Astrocyte of the cerebellum (primary cell): ENCODE measurements around the gene PDIK1L.

Source experiments
- DNase-seq: peaks from one replicate; pipeline ENCODE4 v3.0.0-alpha.2; 2011; ENCODE audit warnings: low read depth
- H3K4me3 ChIP-seq: 2 replicates; pipeline ENCODE4 v1.5.1; 2011; ENCODE audit warnings: mild to moderate bottlenecking, low read depth, low read length, moderate library complexity
- in situ Hi-C: cut with HindIII; loops from 2 replicates; pipeline ENCODE4 v1.10.0; 2017; ENCODE audit warnings: low sequenced_read_pairs
- TF ChIP-seq, protein P1 (sequence below): IDR thresholded peaks from 2 replicates; pipeline ENCODE4 v1.5.1; 2012; ENCODE audit warnings: low read length, low read depth, moderate library complexity, mild to moderate bottlenecking; ENCODE audit errors: missing control alignments

Gene PDIK1L

DNA sequence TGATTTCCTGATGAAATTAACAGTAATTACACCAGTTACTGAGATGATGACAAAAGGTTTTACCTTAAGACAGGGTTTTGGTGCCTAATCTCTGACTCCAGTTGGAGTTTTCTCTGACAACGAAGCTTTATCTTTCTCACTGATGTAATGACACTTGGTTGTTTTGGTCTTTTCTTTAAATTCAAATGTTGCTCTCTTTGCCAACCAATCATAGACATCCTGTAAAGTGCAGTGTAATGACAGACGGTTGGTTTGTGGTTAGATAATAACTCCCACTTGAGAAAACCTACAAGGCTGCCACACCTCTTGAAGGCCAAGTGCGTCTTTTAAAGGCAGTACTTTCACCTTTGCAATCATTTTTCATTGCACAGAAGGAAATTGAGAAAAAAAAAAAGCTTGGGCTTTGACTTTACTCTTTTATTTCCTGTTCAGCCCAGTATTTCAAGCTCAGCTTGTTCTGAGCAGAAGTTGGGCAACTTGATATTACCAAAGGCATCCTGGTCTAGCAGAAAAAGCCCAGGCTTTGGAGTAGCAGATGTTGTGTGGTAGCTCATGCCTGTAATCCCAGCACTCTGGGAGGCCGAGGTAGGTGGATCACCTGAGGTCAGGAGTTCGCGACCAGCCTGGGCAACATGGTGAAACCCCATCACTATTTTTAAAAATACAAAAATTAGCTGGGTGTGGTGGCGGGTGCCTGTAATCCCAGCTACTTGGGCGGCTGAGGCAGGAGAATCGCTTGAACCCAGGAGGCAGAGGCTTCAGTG, 14.9 kb downstream of the PDIK1L start:
- H3K4me3 ChIP-seq: no peak overlapping the region

DNA sequence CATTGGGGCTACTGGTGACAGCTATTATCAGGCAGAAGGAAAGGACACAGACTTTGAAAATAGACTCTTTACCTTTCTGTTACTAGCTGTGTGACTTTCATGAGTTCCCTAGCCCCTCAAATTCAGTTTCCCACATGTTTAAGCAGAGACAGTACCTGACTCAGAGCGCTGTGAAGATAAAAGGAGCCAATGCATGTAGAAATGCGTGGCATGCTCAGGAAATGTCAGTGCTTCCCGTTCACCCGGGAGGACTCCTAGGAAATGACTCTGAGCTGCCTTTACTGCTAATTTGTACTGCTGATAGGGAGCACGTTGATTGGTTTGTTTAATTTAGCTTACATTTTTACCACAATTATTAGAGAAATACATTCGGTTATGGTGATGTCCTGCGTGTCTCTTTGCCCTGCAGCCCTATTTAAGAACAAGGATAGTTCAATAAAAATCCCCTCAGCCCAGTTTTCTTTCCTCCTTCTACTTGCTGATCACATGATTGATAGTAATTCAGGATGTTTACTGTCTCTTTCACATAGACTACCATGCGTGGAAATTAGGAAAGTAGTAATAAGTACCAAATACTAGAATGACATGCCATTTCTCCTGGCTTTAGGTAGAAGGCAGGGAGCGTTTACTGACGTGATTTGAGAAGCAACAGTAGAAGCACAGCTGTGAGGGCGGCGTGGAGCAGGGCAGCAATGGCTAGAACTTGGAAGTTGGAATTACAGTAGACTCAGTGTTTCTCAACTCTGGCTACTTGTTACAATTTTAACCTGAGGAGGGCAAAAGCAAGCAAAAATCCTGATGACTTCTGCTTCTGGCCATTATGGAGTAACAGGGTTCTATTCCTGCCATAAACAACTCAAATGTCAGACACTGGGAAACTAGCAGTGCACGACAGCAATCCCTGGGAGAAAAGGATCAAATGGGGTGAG, 15.9 kb downstream of the PDIK1L start:
- no peak overlapping the region for H3K4me3 ChIP-seq
- in situ Hi-C loops: no loop called here
- TF ChIP-seq, protein P1, sequence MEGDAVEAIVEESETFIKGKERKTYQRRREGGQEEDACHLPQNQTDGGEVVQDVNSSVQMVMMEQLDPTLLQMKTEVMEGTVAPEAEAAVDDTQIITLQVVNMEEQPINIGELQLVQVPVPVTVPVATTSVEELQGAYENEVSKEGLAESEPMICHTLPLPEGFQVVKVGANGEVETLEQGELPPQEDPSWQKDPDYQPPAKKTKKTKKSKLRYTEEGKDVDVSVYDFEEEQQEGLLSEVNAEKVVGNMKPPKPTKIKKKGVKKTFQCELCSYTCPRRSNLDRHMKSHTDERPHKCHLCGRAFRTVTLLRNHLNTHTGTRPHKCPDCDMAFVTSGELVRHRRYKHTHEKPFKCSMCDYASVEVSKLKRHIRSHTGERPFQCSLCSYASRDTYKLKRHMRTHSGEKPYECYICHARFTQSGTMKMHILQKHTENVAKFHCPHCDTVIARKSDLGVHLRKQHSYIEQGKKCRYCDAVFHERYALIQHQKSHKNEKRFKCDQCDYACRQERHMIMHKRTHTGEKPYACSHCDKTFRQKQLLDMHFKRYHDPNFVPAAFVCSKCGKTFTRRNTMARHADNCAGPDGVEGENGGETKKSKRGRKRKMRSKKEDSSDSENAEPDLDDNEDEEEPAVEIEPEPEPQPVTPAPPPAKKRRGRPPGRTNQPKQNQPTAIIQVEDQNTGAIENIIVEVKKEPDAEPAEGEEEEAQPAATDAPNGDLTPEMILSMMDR: no peak
- no peak for DNase-seq

More for the DNA sequence above, 14.9 kb downstream of the PDIK1L start:
- TF ChIP-seq, protein P1: no peak
- in situ Hi-C loops: no loop called here
- no peak for DNase-seq

DNA sequence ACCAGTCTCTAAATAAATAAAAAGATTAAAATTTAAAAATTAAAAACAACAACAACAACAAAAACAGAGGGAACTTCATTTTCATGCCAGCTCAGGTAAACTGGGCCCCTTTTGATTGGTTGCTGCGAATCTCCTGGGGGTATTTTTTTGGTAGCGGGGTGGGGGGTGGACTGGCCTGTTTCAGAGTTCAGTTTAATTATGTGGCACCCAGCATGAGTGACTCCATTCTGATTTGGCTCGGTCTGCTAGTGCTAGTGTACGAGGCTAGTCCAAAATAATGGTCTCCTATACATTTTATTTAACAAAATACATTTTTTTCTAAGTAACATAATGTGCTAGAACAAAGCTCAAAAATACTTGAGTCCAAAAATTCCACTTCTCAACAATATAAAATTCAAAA, 18.2 kb downstream of the PDIK1L start:
- TF ChIP-seq, protein P1: no peak
- in situ Hi-C loops: no loop called here
- DNase-seq: no peak
- no peak overlapping the region for H3K4me3 ChIP-seq

DNA sequence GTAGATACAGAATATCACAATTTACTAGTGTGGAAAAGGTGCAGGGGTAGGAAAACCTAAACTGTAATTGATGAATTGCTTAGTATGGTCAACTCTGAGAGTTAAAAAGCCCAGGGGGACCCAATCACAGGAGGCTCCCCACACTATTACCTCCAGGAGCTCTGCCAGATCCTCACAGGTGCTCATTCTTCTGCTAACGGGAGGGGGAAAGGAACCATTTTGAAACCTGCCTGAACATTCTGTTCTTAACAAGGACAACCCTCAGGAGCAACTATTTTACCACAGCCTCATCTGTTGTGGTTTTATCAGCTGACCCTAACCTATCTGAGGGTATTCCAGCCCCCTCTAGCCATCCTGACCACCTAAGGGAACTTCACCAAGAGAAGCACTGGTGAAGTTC, 19.1 kb downstream of the PDIK1L start:
- H3K4me3 ChIP-seq: no peak overlapping the region
- TF ChIP-seq, protein P1: no peak
- DNase-seq: no peak
- in situ Hi-C loops: no loop called here

DNA sequence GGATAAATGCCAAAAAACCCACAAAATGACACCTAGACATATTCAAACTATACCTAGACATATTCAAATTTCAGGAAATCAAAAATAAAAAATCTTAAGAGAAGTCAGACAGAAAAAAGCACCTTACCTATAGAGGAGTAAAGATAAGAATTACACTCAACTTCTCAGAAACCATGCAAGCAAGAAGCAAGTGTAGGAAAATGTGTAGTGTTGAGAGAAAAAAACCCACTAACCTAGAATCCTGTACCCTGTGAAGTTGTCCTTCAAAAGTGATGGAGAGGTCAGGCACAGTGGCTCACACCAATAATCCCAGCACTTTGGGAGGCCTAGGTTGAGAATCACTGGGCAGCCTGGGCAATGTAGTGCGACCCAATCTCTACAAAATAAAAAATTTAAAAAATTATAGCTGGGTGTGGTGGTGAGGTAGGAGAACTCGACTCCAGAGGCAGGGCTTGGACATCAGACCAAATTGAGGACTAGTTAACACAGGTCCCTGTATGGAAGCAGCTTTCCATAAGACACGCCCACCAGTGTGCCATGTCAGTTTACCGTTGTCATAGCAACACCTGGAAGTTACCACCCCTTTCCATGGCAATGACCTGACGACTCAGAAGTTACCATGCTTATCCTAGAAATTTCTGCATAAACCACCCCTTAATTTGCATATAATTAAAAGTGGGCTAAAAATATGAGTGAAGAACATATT, 20.7 kb downstream of the PDIK1L start:
- no peak for DNase-seq
- TF ChIP-seq, protein P1: no peak
- H3K4me3 ChIP-seq: no peak overlapping the region
- in situ Hi-C loops: no loop called here

DNA sequence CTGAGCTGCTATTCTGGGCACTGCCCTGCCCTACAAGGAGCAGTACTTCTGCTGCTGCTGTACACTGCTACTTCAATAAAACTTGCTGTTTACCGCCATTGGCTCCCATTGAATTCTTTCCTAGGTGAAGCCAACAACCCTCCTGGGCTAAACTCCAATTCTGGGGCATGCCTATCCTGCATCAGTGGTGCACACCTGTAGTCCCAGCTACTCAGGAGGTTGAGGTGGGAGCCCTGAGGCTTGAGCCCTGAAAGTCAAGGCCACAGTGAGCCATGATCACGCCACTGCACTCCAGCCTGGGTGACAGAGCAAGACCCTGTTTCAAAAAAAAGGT, 21.2 kb downstream of the PDIK1L start:
- TF ChIP-seq, protein P1: no peak
- DNase-seq: no peak
- H3K4me3 ChIP-seq: no peak overlapping the region
- in situ Hi-C loops: no loop called here
